GM12892 (cell line): Measurements from ENCODE around the gene RPS26.

ENCODE experiments used
- POLR2A ChIP-seq: IDR thresholded peaks from 2 replicates; pipeline ENCODE4 v1.6.1; 2011; ENCODE audit warnings: low read depth, low read length, control low read depth
- POLR2AphosphoS5 ChIP-seq: IDR thresholded peaks from 2 replicates; pipeline ENCODE4 v1.6.1; 2011; ENCODE audit warnings: low read depth, low read length, control low read depth
- TAF1 ChIP-seq: IDR thresholded peaks from 2 replicates; pipeline ENCODE4 v1.6.1; 2011; ENCODE audit warnings: low read depth, mild to moderate bottlenecking, control low read depth, low read length, borderline replicate concordance

DNA sequence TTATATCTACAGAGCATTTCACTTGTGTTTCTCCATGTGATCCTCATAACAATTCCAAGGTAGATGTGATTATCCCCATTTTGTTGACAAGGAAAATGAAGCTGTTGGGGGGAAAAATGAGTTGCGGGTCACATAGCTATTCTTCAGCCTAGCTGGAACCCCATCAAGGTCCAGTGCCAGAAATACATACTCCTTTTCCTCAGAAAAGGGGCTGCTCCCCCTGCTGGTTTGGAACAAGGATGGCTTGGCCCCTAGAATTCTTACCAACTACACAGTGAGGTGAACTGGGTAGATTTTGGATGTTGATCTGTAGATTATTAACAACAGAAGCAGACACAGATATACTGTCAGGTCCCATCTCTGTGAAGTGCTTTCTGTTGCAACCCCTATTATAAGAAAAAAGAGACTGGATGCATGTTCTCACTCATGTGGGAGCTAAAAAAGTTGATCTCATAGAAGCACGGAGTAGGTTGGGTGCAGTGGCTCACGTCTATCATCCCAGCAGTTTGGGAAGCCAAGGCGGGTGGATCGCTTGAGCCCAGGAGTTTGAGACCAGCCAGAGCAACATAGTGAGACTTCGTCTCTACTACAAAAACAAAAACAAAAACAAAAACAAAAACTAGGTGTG is 11.9 kb upstream of the RPS26 start:
- TF ChIP-seq POLR2A (no peak), POLR2AphosphoS5 (no peak), TAF1 (no peak)
